Sigmoid colon (tissue), 7 donors: ENCODE data around the gene RBM39. TPM values are rescaled to one million over a fixed set of nuclear protein-coding genes. Genes with fewer than 3 reads are reported as not detected.
A peak's percentile ranks its signal among the peaks of the same experiment; 100 is the strongest.

Experiments
- DNase-seq: peaks from one replicate; pipeline ENCODE4 v3.0.0-alpha.2; 2019
- H3K27ac ChIP-seq, 4 donors: fragments of 200-600 bp; sonication (generic); one replicate each; pipeline ENCODE4 v1.5.1; 2016 to 2019; ENCODE audit warnings: mild to moderate bottlenecking in 1 of 4
- H3K27me3 ChIP-seq, 3 donors: fragments of 200-600 bp; sonication (generic); one replicate each; pipeline ENCODE4 v1.5.1; 2019; ENCODE audit warnings: mild to moderate bottlenecking in 1 of 3
- H3K36me3 ChIP-seq, 4 donors: fragments of 200-600 bp; sonication (generic); one replicate each; pipeline ENCODE4 v1.5.1; 2016 to 2019
- H3K4me1 ChIP-seq, 4 donors: fragments of 200-600 bp; sonication (generic); one replicate each; pipeline ENCODE4 v1.5.1; 2017 to 2019
- H3K4me3 ChIP-seq, 4 donors: fragments of 200-600 bp; sonication (generic); one replicate each; pipeline ENCODE4 v1.5.1; 2017 to 2019; ENCODE audit warnings: mild to moderate bottlenecking in 2 of 4, moderate library complexity in 1 of 4
- H3K9me3 ChIP-seq, 4 donors: fragments of 200-600 bp in 3 of 4; sonication (generic) in 3 of 4; one replicate each; pipeline versions ENCODE4 v1.5.1 to v1.6.1; 2013 to 2019
- CTCF ChIP-seq, 4 experiments: fragments of 450-650 bp in 3 of 4; fragments of 200-600 bp in 1 of 4; IDR thresholded peaks; one replicate each; pipeline ENCODE4 v1.5.1; 2016 to 2019; ENCODE audit warnings: antibody characterized with exemption in 4 of 4, mild to moderate bottlenecking in 3 of 4, moderate library complexity in 2 of 4
- EP300 ChIP-seq, 4 donors: sonication (generic); formaldehyde crosslinking; IDR thresholded peaks; one replicate each; pipeline ENCODE4 v1.6.1; 2017; ENCODE audit warnings: antibody characterized with exemption in 4 of 4
- POLR2A ChIP-seq, 2 donors: fragments of 450-650 bp; IDR thresholded peaks; one replicate each; pipeline ENCODE4 v1.6.1; 2016; ENCODE audit warnings: antibody characterized with exemption in 2 of 2, mild to moderate bottlenecking in 2 of 2, moderate library complexity in 2 of 2
- POLR2AphosphoS5 ChIP-seq, 4 donors: sonication (generic); formaldehyde crosslinking; IDR thresholded peaks; one replicate each; pipeline ENCODE4 v1.6.1; 2017; ENCODE audit warnings: antibody characterized with exemption in 4 of 4
- whole genome bisulfite sequencing, 2 donors: extraction: QIAGEN DNeasy Blood & Tissue Kit; methylation state at CpG; one replicate each; pipeline ENCODE4 v1.1.7; 2013; 5-methylcytosine and 5-hydroxymethylcytosine counted together
- intact Hi-C: fragments of 100-400 bp; cut with DNase I; formaldehyde crosslinking; loops from one replicate; pipeline ENCODE4 v1.15.1; 2023
- polyA plus RNA-seq, 3 donors: library from polyadenylated mRNA; stranded (reverse); fragments of 200-250 nt; gene quantifications; one replicate each; pipeline ENCODE4 v1.2.3, GENCODE V29; 2013
- total RNA-seq, 4 donors: library from RNA; depleted of rRNA; stranded (reverse); fragments of >200 nt; gene quantifications; one replicate each; pipeline ENCODE4 v1.1.0, GENCODE V29; 2016
- donor health status: healthy with polysubstance abuse.
- donor health status: Bipolar disorder and iron deficiency.
- donor health status: healthy.

Gene RBM39
- total and polyA plus RNA-seq, 7 donors = 68.2 to 408 (median 281) TPM

DNA sequence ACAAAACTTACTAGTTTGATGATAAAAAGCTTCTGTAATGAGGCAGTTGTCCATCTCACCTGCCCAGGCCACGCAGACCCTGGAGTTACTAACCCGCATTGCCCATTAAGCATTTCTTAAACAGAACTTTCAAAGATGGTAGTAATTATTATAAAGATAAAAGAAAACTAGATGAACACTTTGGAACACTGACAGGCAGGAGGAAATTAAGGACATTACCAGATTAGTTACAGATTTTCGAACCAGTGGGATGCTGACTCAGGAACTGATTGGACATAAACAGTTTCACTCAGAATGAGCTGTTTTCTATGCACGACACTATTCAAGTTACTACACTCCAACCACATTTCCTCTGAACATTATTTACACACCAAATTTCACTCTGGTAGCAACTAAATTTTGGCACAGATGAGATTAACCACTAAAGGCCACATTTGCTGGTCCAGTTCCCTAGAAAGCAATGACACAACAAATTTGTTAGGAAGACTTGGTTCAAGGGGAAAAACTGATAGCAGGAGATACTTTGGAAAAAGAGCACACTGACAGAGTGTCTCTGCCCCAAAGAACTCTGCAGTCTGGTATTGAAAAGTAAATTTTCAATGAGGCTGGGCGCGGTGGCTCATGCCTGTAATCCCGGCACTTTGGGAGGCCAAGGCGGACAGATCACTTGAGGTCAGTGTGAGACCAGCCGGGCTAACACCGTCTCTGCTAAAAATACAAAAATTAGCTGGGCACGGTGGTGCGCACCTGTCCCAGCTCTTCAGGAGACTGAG lies 39.8 kb downstream of the RBM39 start:
- peak; percentile 46 for DNase-seq
- peak overlapping the region in 2 of 4 donors; percentile 0 to 10 for H3K27ac ChIP-seq
- H3K4me3 ChIP-seq = no peak overlapping the region
- WGBS, 2 donors = 83 to 86% methylated on average over 12 of the region's 12 CpGs
- H3K9me3 ChIP-seq = no peaks in the 10 kb centered on the region
- no peaks in the 10 kb centered on the region for H3K27me3 ChIP-seq
- peaks cover 0 to 25% (median 23%) of the 10 kb centered on the region in 4 donors for H3K4me1 ChIP-seq
- no peak for TF ChIP-seq POLR2AphosphoS5 (IDR thresholded peaks at IDR 0.05)
- TF ChIP-seq POLR2A (IDR thresholded peaks at IDR 0.05) = no peak
- no peak for TF ChIP-seq CTCF (IDR thresholded peaks at IDR 0.05)
- no peak for TF ChIP-seq EP300 (IDR thresholded peaks at IDR 0.05)
- intact Hi-C loops = loop anchor here (5.0 to 10.0 kb wide), 2 partner anchors 40 to 183 kb away; partner anchors contain the start of gene RBM39
- peaks cover 29 to 60% (median 41%) of the 10 kb centered on the region in 4 donors for H3K36me3 ChIP-seq

GRCh38 chr20:35700625-35701148 lies 41.4 kb downstream of the RBM39 start:
- intact Hi-C loops = loop anchor here (5.0 to 10.0 kb wide), 2 partner anchors 42 to 184 kb away; partner anchors contain the start of gene RBM39
- H3K4me1 ChIP-seq = peaks cover 0 to 28% (median 24%) of the 10 kb centered on the region in 4 donors
- no peaks in the 10 kb centered on the region for H3K27me3 ChIP-seq
- peak in 1 of 4 donors; percentile 30 for TF ChIP-seq POLR2AphosphoS5 (IDR thresholded peaks at IDR 0.05)
- no peak for TF ChIP-seq POLR2A (IDR thresholded peaks at IDR 0.05)
- peak; percentile 59 for DNase-seq
- 96 to 97% methylated on average over 7 of the region's 7 CpGs for WGBS, 2 donors
- no peaks in the 10 kb centered on the region for H3K9me3 ChIP-seq
- peaks cover 23 to 53% (median 27%) of the 10 kb centered on the region in 4 donors for H3K36me3 ChIP-seq
- H3K27ac ChIP-seq = peak overlapping the region; percentile 87 to 92 (median 90)
- H3K4me3 ChIP-seq = no peak overlapping the region

DNA sequence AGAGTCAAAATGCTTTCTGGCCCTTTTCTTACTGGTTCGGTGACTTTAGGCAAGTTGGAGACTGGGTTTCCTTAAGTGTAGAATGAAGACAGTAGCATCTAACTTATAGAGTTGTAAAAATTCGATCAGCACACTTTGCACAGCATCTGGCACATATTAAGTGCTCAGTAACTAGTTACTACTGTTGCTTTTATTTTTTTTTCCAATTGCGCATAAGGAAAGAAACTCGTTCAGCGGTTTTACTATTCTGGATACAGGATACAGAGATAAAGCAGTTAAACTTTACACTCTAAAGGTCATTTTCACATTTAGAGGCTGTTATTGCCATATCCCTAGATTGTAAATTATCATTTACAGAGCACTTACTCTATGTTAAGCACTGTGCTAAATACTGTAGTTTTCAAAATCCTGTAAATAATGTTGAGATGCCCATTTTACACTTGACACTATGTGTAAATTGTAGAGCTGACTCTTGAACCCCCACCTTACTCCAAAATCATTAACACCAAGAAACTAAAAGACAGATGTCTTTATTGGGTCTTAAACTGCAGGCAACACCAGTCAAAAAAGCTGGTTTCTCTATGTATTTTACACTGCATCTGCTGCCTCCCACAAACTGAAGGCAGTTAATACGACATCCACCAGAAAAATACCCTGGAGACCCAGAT lies 42.0 kb downstream of the RBM39 start:
- H3K4me1 ChIP-seq = peaks cover 0 to 28% (median 24%) of the 10 kb centered on the region in 4 donors
- no peaks in the 10 kb centered on the region for H3K9me3 ChIP-seq
- H3K27me3 ChIP-seq = no peaks in the 10 kb centered on the region
- H3K4me3 ChIP-seq = peak overlapping the region; percentile 78 to 93 (median 90)
- WGBS, 2 donors = 11 to 30% methylated on average over 6 of the region's 6 CpGs
- peaks cover 21 to 53% (median 23%) of the 10 kb centered on the region in 4 donors for H3K36me3 ChIP-seq
- H3K27ac ChIP-seq = peak overlapping the region; percentile 87 to 92 (median 90)
- peak; percentile 11 for DNase-seq
- intact Hi-C loops = loop anchor here (2.0 to 10.0 kb wide), 6 partner anchors 42 to 235 kb away; partner anchors contain the start of genes ERGIC3, RBM39 and SPAG4
- TF ChIP-seq POLR2A (IDR thresholded peaks at IDR 0.05) (no peak), CTCF (IDR thresholded peaks at IDR 0.05) (no peak), POLR2AphosphoS5 (IDR thresholded peaks at IDR 0.05) (no peak), EP300 (IDR thresholded peaks at IDR 0.05) (no peak)

GRCh38 chr20:35699127-35699956 lies 42.7 kb downstream of the RBM39 start, which contains the start of the genes NFS1 and ROMO1:
Gene NFS1 (minus strand): TSS chr20:35699352. CDS start chr20:35699288, 64 bp downstream.
Gene ROMO1 (plus strand): TSS chr20:35699405. CDS start chr20:35699633, 228 bp downstream.
- intact Hi-C loops = loop anchor here (2.0 to 10.0 kb wide), 4 partner anchors 82 to 235 kb away; partner anchors contain the start of genes ERGIC3 and SPAG4

More at GRCh38 chr20:35699127-35699956, 42.7 kb downstream of the RBM39 start, which contains the start of the genes NFS1 and ROMO1:
- H3K27ac ChIP-seq = peak within 1 kb of the TSS; percentile 87 to 92 (median 90)
- no peaks in the 10 kb centered on the region for H3K27me3 ChIP-seq
- peaks cover 16 to 53% (median 17%) of the 10 kb centered on the region in 4 donors for H3K36me3 ChIP-seq
- peaks cover 0 to 28% (median 24%) of the 10 kb centered on the region in 4 donors for H3K4me1 ChIP-seq
- 0% methylated on average over 81 of the region's 81 CpGs for WGBS, 2 donors
- TF ChIP-seq CTCF (IDR thresholded peaks at IDR 0.05) (peak in 1 of 4 experiments; percentile 20), POLR2A (IDR thresholded peaks at IDR 0.05) (peak; percentile 46 to 61), EP300 (IDR thresholded peaks at IDR 0.05) (no peak), POLR2AphosphoS5 (IDR thresholded peaks at IDR 0.05) (peak; percentile 71 to 90 (median 85))
- H3K4me3 ChIP-seq = peak within 1 kb of the TSS; percentile 78 to 93 (median 90)
- DNase-seq = peak; percentile 92
- no peaks in the 10 kb centered on the region for H3K9me3 ChIP-seq
